ENCODE data around the gene FGF10. TPM values are rescaled to one million over a fixed set of nuclear protein-coding genes. Genes with fewer than 3 reads are reported as not detected.

Gene FGF10
- total RNA-seq, 2 experiments from 2014 or later, result not detected

GRCh38 chr5:44387406-44387805 is 1.8 kb downstream of the FGF10 start:
- Histone ChIP-seq H4K20me1 (ENCODE audit: insufficient read depth, low read length) (no peaks in the 10 kb centered on the region), H3K4me2 (ENCODE audit: low read length) (no peak overlapping the region), H2AFZ (ENCODE audit: low read length) (no peak overlapping the region), H3K9me3 (ENCODE audit: low read length) (no peaks in the 10 kb centered on the region), H3K4me3 (ENCODE audit: low read depth, low read length, poor library complexity, severe bottlenecking) (no peak overlapping the region), H3K9me2 (ENCODE audit: insufficient read depth, low read length) (no peaks in the 10 kb centered on the region), H3K36me3 (ENCODE audit: insufficient read depth, low read length) (no peaks in the 10 kb centered on the region), H3K27ac (ENCODE audit: low read depth, low read length, poor library complexity, severe bottlenecking) (no peak overlapping the region), H3K4me1 (ENCODE audit: insufficient read depth, low read length, poor library complexity, severe bottlenecking) (no peaks in the 10 kb centered on the region), H3K79me2 (ENCODE audit: insufficient read depth, low read depth, low read length) (no peaks in the 10 kb centered on the region)
- DNase-seq (ENCODE audit: low spot score), result no peak
- intact Hi-C loops (cut with micrococcal nuclease; ENCODE audit: unreplicated experiment), result no loop called here
- no peak for TF ChIP-seq CTCF (conservative IDR thresholded peaks at IDR 0.05; ENCODE audit: low read length)
- ChIA-PET CTCF (ENCODE audit: unreplicated experiment) (no interaction called here), POLR2A (no interaction called here)
- BruUV-seq (replicated peaks), result no TSS peak

- CTCF ChIA-PET (ENCODE audit: unreplicated experiment), result no interaction called here
- H2AFZ ChIP-seq (ENCODE audit: low read length), result no peak overlapping the region
- no peaks in the 10 kb centered on the region for H4K20me1 ChIP-seq (ENCODE audit: insufficient read depth, low read length)
- BruUV-seq (replicated peaks), result no TSS peak
- no peaks in the 10 kb centered on the region for H3K4me1 ChIP-seq (ENCODE audit: insufficient read depth, low read length, poor library complexity, severe bottlenecking)
- POLR2A ChIA-PET, result interaction anchor here (0.6 to 1.0 kb wide), 4 partner anchors 11 to 55 kb away, joined by 3 to 4 read pairs (median 4); no protein-coding TSS in a partner anchor
- H3K9me3 ChIP-seq (ENCODE audit: low read length), result no peaks in the 10 kb centered on the region
- H3K79me2 ChIP-seq (ENCODE audit: insufficient read depth, low read depth, low read length), result no peaks in the 10 kb centered on the region
- no peaks in the 10 kb centered on the region for H3K9me2 ChIP-seq (ENCODE audit: insufficient read depth, low read length)
- H3K4me2 ChIP-seq (ENCODE audit: low read length), result no peak overlapping the region
- no peak overlapping the region for H3K4me3 ChIP-seq (ENCODE audit: low read depth, low read length, poor library complexity, severe bottlenecking)
- H3K27ac ChIP-seq (ENCODE audit: low read depth, low read length, poor library complexity, severe bottlenecking), result no peak overlapping the region
- DNase-seq (ENCODE audit: low spot score), result no peak
- TF ChIP-seq EZH2phosphoT487 (IDR thresholded peaks at IDR 0.05; ENCODE audit: borderline replicate concordance, low read depth, low read length) (no peak), CTCF (conservative IDR thresholded peaks at IDR 0.05; ENCODE audit: low read length) (no peak)
- intact Hi-C loops (cut with micrococcal nuclease; ENCODE audit: unreplicated experiment), result no loop called here
- H3K36me3 ChIP-seq (ENCODE audit: insufficient read depth, low read length), result no peaks in the 10 kb centered on the region
Observed at GRCh38 chr5:44385291-44385900, 3.8 kb downstream of the FGF10 start.

GRCh38 chr5:44384816-44385215 is 4.4 kb downstream of the FGF10 start:
- H4K20me1 ChIP-seq (ENCODE audit: insufficient read depth, low read length), result no peaks in the 10 kb centered on the region
- ChIA-PET CTCF (ENCODE audit: unreplicated experiment) (no interaction called here), POLR2A (interaction anchor here (1.0 kb wide), 1 partner anchor 11 kb away, joined by 4 read pairs; no protein-coding TSS in a partner anchor)
- H3K36me3 ChIP-seq (ENCODE audit: insufficient read depth, low read length), result no peaks in the 10 kb centered on the region
- no peak overlapping the region for H3K27ac ChIP-seq (ENCODE audit: low read depth, low read length, poor library complexity, severe bottlenecking)
- BruUV-seq (replicated peaks), result no TSS peak
- H3K4me3 ChIP-seq (ENCODE audit: low read depth, low read length, poor library complexity, severe bottlenecking), result no peak overlapping the region
- no peak for DNase-seq (ENCODE audit: low spot score)
- TF ChIP-seq EZH2phosphoT487 (IDR thresholded peaks at IDR 0.05; ENCODE audit: borderline replicate concordance, low read depth, low read length) (no peak), CTCF (conservative IDR thresholded peaks at IDR 0.05; ENCODE audit: low read length) (no peak)
- no peaks in the 10 kb centered on the region for H3K4me1 ChIP-seq (ENCODE audit: insufficient read depth, low read length, poor library complexity, severe bottlenecking)
- no peak overlapping the region for H2AFZ ChIP-seq (ENCODE audit: low read length)
- no peaks in the 10 kb centered on the region for H3K9me3 ChIP-seq (ENCODE audit: low read length)
- H3K9me2 ChIP-seq (ENCODE audit: insufficient read depth, low read length), result no peaks in the 10 kb centered on the region
- H3K79me2 ChIP-seq (ENCODE audit: insufficient read depth, low read depth, low read length), result no peaks in the 10 kb centered on the region
- intact Hi-C loops (cut with micrococcal nuclease; ENCODE audit: unreplicated experiment), result no loop called here
- no peak overlapping the region for H3K4me2 ChIP-seq (ENCODE audit: low read length)
